CD4-positive, alpha-beta T cell treated with Interleukin-12 subunit alpha and Interleukin-12 subunit beta, for 1 hour (primary cell): ENCODE data around the gene HTR7.

Experiments
- DNase-seq: peaks from one replicate; pipeline ENCODE4 v3.0.0-alpha.2; 2020

Gene HTR7

DNA sequence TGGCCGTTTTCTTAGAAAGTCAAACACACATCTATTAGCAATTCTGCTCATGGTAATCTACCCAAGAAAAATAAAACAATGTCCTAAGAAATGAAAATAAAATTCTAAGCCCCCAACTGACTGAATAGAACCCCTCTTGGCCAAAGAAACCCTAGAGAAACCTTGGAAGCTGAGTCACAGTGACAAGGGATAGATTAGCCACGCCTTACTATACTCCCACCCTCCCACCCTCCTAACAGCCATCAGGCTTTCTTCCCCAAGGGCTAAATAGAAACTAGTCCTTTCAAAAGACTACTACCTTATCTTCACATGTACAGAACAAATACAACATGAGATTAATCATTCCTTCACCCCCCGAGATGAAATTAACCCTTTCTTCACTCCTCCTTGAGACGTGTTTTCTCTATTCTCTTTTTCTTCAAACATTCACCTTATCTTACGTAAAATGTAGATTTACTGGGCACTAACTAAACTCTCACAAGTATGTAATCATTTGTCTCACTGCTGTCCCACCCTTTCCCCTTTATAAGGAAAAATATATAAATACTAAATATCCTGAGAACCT lies 57.5 kb downstream of the HTR7 start:
- DNase-seq: no peak

DNA sequence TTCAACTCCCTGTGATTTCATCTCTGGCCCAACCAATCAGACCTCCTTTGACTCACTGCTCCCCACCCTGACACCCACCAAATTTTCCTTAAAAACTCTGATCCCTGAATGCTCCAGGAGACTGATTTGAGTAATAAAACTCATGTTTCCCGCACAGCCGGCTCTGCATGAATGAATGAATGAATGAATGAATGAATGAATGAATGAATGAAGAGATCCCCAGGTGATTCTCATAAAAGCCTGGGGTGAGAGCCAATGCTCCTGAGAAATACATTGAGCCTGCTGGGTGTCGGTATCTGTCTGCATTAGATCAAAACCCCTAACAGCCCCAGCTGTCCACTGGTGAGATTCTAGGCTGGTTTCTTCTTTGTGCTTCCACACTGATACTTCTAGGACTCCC lies 58.7 kb downstream of the HTR7 start:
- no peak for DNase-seq

DNA sequence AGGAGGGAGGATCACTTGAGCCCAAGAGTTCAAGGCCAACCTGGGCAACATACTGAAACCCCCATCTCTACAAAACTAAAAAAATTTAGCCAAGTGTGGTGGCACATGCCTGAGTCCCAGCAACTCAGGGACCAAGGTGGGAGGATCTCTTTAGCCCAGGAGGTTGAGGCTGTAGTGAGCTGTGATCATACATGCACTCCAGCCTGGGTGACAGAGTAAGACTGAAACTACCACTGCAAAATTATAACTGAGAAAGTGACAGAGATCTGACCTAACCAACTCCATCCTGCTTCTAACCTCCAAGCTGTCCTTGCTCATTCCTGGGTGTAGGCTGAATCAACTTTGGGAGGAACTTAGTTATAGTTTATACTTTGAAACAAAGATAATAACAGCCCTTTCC lies 59.4 kb downstream of the HTR7 start:
- no peak for DNase-seq

DNA sequence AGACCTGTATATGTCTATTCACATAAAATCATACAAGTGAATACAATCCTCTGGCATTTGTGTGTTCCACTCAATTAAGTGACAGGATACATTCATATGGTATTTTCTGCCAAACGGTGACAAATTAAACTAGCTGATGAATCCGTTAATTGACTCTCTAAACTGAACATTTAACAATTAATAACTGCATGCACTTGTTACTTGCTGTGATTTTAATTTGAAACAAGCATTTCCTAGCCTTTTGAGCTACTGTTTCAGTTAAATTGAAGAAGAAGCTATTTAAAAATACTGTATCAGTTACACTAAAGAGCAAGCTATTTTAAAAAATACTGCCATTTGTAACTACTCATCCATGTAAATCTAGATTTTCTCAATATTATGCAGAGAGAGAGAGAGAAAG lies 67.4 kb downstream of the HTR7 start:
- no peak for DNase-seq

DNA sequence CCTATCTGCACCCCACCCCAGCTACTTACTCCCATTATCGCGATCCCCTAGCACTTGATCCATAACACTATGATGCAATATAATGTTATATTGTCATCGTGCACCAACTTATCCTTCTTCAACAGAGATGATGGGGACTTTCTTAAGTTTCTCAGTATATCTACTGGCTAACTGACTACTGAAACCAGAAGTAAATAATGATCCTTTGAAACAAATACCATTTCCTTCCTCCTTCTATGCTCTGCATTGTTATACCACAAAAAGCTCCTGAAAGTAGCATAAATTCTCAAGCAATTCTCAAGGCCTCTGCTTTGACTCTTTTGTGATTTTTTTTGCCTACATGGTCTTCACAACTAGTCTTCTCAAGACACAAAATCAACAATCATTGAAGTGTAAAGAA lies 68.9 kb downstream of the HTR7 start:
- no peak for DNase-seq

DNA sequence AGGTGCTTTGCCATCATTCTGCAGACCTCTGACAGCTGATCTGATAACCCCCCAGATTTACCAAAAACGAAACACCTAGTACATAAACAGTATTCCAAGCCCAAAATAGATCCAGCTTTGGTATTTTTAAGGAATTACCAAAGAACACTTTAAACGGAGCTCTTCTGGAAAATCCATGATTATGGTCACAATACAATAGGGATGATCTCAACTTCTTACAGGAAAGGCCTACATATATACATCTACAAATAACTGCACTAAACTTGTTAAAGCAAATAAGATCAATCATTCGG lies 69.7 kb downstream of the HTR7 start:
- no peak for DNase-seq

DNA sequence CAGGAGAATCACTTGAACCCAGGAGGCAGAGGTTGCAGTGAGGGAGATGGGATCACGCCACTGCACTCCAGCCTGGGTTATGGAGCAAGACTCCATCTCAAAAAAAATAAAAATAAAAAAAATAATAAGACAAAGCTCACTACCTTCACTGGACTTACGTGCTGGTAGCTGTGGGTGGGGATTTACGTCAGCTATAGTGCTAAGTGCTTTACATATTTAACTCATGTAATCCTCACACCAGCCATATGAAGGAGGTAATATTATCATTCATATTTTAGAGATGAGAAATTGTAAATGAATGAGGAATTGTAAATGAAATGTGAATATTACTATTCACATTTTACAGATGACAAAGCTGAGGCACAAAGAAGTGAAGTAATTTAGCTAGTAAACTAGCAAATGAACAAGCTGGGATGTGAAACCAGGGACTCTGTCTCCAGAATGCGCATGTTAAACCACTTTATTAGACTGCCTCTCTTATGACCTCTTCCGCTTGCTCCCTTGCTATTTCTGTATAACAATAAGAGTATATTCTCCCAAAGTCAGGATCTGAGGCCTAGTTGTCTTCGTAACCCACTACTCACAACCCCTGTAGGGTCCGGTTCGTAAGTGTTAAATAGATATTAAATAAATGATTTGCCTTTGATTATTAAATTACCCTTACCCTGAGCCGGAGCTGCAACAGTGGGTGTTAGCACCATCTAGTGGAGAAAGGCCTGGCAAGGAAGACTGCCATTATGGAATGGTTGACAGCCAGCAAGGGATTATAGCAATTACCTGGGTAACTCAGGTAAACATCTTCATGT lies 70.2 kb downstream of the HTR7 start:
- peak; percentile 27 for DNase-seq

DNA sequence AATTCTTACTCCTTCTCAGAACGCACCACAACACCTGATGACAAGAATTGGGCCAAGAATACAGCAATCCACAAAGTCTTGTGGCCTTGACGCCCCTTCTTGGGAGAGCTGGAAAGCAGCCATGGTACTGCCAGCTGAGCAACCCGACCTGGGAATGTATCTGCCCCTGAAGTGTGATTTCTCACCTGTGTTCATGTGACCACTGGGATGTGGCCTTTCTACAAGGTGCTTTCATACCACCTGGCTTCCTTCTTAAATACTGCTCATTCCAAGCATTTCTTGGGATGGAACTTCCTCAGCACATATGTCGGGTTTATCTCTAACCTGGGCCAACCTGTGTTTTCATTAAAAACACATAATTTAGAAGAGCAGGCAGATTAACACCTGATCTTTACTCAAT lies 72.1 kb downstream of the HTR7 start:
- DNase-seq: no peak

DNA sequence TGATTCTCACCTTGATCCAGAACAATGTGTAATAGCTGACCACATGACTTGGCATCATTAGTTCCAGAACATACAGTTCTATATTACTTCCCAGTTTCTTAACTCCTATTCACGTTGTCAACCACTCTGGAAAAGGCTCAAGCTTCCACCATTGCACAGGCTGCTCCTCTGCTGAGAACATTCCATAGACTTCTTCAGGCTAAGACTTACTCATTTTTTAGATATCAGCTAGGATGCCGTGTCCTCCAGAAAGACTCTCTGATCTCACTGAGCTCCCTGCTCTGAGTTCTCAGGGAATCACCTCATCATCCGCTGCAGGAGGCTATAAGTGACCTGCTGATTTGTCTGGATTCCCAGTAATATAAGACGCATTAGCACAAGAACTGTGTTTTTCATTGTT lies 73.1 kb downstream of the HTR7 start:
- no peak for DNase-seq

DNA sequence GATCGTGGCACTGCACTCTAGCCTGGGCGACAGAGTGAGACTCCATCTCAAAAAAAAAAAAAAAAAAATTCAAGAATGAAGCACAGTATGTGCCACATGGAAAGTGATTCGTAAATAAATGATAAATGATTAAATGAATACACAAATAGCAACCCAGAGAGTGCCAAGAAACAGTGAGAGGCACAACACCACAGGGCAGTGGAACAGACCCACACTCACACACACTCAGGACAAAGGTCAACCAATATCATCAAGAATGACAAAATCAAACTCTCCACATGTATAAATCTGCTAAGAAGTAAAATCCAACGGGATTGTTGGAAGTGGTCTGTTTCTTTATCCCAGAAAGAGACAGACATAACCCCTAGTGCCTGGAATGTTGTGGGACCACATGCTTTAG lies 77.4 kb downstream of the HTR7 start:
- no peak for DNase-seq

DNA sequence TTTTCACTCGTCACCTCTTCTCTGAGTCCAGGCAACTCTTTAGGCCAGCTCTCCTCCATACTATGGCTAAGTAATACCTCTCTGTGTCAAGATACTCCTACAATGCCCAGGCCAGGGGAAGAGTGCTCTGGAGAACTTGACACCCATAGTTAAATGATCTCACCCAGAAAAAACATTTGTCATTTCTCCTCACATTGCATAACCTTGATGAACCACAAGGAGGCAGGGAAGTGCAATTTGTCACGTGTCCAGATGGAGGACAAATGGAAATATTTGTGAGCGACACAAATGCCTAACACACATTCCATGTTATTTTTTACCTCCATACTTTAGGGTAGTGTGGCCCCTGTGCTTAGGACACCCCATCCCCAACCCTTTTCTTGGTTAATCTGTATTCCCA lies 78.3 kb downstream of the HTR7 start:
- no peak for DNase-seq

DNA sequence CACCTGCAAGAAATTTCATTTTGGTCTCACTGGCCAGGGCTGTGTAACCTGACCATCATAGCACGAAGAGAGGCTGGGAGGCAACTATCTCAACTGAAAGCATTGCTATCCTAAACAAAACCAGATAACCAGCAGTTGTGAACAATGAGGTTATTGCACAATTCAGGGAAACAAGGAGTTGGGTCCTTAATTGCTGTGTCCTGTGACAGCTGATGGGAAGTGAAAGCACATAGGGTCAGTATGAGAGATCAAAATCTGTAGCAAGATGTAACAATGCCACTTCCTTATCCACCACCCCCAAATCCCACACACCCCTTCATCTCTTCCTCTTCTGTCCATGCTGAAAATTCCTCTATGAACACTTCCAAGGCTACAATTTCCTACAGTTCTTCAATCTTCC lies 80.2 kb downstream of the HTR7 start:
- DNase-seq: no peak

DNA sequence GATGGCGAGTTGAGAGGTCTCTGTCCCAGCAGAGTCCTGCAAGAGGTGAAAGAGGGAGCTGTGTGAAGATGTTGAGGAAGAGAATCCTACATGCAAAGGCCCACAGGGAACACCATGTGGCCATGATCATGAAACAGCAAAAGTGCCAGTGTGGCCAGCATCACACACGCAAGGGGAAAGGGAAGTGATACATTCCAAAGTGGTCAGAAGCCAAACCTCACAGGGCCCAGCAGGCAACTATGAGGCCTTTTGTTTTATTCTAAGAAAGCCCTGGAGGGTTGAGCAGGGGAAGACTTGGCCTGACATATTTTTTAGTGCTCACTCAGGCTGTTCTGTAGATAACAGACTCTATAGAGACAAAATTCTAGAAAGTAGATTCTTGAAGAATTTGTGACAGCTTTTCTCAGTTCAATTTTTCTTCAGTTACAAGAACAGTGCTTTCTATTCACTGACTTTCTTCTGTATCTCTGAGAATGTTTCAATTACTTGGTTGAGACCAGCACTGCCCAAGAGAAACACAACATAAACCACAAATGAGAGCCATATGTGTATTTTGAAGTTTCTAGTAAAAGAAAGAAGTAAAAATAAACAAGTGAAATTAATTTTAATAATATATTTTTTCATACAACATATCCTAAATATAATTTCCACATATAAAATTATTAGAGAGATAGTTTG lies 82.3 kb downstream of the HTR7 start:
- DNase-seq: no peak

DNA sequence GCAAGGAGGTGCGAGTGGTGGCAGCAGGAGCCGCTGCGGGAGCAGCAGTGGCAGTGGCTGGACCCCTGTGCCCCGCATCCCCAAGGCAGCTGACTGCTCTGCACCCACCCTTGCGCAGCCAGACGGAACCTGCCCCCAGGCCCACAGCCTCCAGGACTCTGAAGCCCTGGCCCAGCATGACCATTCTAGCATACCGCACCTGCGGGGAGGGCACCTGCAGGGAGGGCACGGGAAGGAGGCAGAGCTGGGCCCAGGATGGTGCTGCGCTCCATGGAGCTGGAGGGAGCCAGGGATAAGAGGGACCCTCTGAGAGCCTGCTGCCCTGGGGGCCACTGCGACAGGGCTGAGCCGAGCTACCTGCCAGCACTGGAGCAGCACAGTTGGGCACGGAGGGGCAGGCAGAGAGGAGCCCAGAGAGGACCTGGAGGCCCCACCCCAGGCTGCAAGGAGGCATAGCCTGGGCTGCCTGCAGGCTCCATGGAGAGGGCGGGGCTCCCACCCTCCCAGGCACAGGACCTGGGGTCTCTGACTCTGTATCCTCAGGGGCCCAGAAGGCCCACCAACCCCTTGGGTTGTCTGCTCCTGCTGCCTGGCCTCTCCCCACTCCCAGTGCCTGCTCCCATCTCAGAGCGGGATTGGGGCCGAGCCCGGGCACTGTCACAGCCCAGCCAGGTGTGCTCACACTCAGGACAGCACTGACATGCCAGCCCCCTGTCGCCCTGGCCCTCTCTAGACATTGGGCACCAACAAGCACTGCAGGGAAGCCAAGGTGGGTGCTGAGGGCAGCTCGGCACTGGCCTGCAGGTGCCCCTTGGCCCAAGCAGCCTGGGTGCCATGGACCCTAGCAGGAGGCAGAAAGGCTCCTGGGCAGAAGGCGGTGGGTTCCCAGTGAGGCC lies 87.6 kb downstream of the HTR7 start:
- no peak for DNase-seq

DNA sequence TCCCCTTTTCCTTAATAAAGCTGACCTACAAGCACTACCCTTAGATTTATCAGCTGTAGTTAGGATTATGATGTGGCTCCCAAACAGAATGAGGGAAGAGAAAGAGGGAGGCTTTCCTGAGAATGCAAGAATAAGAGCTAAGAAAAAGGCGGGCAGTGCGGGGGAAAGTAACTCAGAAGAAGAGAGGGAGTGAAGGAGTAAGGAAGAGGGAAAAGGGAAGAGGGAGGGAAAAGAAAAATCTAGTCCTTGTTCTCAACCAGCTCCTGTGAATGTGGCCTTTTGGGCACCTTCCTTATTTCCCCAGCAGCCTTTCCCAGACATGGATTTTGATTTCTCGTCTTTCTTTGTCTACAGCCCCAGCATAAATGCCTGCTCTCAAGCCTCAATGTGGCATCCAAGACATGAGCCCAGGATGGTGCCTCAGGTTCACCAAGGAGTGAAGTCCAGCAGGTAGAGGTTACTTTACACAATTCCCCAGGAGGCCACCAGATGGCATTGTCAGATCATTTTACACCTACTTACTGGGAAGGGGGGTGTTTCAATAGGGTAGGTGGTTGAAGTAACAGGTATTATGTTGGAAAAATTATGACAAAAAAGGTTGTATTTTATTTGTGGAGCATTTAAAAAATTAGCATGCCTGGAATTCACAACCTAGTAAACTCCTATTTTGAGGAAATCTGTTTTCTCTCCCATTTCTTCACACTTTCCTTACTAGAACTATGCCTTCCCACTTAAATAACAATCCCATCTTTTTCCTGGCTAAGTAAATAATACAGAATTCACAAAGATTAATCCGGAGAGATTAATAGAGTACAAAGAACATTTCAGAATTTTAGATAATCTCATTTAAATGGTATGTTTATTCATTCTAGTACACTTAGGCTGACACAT lies 106.5 kb downstream of the HTR7 start:
- DNase-seq: peak; percentile 34

DNA sequence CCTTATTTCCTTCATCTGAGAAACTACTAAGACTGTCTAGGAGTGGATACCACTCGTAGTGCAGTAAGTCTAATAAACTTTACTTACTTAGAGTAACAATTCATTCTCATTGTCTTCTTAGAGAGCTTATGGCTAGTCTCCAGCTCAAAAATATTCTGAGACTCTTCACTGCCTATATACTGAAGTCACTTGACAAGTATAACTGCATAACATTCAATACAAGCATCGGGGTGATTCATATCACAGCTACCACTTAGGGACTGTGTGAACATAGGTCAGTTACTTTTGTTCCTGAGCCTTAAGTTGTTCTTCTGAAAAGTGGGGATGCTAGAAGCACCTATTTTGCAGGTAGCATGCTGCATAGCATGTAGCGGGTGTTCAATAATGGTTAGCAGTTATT lies 111.0 kb downstream of the HTR7 start:
- DNase-seq: no peak

DNA sequence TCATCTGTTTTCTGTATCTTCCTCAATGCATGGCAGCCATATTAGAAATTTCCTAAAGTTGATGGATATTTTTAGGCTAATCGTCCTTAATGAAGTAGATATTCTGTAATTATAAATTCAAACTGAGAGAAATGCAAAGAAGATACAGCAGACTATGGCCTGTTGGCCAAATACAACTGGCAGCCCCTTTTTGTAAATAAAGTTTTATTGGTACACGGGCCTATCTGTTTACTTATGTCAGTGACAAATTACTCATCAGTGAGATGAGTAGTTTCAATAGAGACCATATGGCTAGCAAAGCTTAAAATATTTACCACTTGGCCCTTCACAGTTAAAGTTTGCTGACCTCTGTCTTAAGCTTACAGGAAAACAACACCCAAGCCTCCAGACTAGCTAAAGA lies 112.3 kb downstream of the HTR7 start:
- no peak for DNase-seq

DNA sequence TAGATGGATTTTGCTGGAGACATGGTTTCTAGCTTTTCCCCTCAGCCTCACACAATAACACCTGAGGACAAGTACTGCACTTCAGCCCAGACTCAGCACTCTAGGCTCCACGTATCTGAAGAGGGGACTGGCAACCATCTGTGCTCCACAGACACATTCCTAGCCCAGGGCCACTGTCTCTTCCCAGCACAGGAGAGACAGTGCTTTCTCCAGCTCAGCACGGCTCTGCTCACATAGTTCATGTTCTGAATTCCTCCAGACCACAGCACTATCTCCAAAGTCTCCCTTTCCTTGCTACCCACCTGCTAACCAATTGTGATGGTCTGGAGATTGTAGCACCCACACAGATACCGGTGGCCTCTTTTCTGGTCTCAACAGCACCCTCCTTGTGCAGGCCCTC lies 114.5 kb downstream of the HTR7 start:
- DNase-seq: no peak

DNA sequence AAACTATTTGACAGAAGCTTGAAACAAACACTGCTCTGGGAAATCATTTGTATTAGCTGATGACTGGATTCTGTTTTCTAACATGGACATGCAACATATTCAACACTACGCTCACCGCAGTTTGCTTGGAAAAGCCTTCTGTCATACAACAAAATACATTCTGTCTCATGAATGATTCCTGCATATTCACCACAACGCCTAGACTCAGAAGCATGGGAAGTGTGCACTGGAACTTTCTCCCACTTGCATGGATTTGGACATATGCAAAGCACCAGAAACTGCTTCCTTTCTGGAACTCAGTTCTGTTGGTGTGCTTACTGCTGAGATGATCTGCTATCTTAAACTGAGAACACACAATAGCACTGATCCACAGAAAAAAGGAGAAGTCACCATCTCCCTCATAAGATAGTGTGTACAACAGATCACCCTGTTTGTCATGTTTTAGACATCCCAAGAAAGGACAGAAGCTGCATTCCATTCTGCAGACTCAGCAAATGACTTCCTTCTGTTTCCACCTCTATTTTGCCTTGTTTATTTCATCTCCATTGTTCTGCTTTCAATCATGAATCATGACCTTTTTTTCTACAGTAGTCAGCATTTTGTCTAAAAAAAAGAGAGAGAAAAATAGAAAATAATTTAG lies 115.8 kb downstream of the HTR7 start:
- DNase-seq: no peak

DNA sequence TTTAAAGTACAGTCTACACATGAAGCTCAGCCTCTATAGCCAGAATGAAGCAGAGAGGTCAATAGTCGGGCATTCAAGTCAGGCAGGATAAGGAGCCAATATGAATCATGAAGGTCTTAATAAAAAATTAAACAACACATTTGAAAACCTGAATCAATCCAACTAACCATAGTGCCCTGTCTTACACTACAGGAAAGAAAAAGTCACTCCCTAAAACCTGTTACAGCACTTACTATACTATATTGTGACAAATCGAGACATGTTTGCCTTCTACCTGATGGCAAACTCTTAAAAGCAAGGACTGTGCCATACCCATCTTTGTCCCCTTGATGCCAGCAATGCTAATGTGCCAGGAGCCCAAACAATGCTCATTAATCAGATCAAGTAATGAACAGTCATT lies 117.6 kb downstream of the HTR7 start:
- no peak for DNase-seq

DNA sequence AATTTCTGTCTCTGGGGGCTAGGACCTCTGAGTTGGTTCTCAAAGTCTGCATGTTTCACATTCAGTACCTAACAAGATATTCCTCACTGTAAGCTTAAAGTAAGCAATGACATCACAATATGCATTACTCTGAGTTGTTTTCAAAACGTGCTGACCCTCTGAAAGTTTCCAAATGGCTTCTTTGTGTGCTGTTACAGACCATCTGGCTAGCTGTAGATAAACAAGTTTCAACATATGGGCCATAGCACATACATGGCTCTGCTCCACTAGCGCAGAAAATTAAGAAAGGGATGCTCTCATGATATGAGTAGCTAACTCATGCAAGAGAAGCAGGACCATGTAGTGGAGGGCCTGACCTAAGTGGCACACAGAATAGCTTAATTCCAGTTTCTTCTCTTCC lies 119.0 kb downstream of the HTR7 start:
- no peak for DNase-seq

DNA sequence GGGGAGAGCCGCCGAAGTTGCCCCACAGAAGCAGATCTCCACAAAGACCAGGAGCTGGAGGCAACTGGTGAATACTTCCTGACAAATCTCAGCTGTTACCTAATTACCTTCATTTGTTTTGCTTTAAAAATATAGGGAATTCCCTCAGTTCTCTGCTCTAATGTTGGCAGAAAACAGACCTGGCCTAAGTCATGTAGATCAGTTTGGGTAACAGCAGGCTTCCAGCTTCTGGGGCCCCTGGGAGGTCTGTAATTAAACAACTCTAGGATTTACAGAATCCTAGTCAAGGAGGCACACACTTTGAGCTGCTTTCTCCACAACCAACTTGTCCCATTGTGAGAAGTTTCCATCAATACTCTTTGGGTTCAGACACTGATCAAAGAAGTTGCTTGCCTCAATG lies 123.4 kb downstream of the HTR7 start:
- DNase-seq: no peak
